ENCODE measurements around the gene CXCL14. TPM values are rescaled to one million over a fixed set of nuclear protein-coding genes. Genes with fewer than 3 reads are reported as not detected.

CXCL14 gene
- total and polyA plus RNA-seq, 2 donors (not counting 1 experiment from before 2014, with no cell fraction given): not detected

DNA sequence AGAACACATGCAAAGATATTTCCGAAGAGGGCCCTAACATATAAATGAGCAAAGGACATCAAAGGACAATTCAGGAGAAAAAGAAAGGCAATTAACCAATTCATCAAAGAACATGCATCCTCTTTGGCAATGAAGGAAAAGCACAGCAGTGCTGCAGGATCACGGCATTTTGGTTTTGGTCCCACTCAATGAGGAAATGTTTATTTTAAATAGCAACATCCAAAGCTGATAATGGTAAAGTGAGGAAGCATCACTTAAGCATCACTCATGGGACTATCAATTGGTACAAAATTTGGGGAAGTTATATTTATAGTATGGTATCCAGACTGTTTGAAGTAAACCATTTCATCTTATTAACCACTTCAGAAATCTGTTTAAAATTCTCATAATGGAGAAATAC, 5.5 kb upstream of the CXCL14 start:
- Histone ChIP-seq H2AFZ (ENCODE audit: insufficient read depth, low read depth, low read length, poor library complexity, severe bottlenecking) (no peak overlapping the region), H3K9ac (ENCODE audit: low read length) (no peak overlapping the region), H3K4me2 (replicated peaks; ENCODE audit: low read depth, low read length, poor library complexity, severe bottlenecking) (no peak overlapping the region), H3K36me3 (replicated peaks in 1 of 2; ENCODE audit: control extremely low read depth in 1 of 2, control insufficient read depth in 1 of 2, extremely low read depth in 1 of 2, insufficient read depth in 2 of 2, low read length in 1 of 2) (no peaks in the 10 kb centered on the region), H3K79me2 (ENCODE audit: control insufficient read depth, insufficient read depth, low read length) (no peaks in the 10 kb centered on the region), H3K4me3 (ENCODE audit: control extremely low read depth in 1 of 5, extremely low read depth in 1 of 5, insufficient read depth in 1 of 5, low read depth in 2 of 5, low read length in 4 of 5) (no peak overlapping the region), H4K20me1 (ENCODE audit: control insufficient read depth, insufficient read depth, low read length, poor library complexity, severe bottlenecking) (no peaks in the 10 kb centered on the region), H3K27me3 (replicated peaks in 1 of 4; ENCODE audit: control extremely low read depth in 1 of 4, control insufficient read depth in 3 of 4, insufficient read depth in 4 of 4, low read length in 3 of 4) (peaks cover 0 to 10% (median 7%) of the 10 kb centered on the region in 4 experiments), H3K27ac (ENCODE audit: low read length in 2 of 2) (no peak overlapping the region), H3K9me3 (ENCODE audit: control extremely low read depth in 1 of 3, control insufficient read depth in 2 of 3, insufficient read depth in 1 of 3, low read length in 2 of 3) (peaks cover 0 to 3% (median 0%) of the 10 kb centered on the region in 3 donors), H3K4me1 (ENCODE audit: control insufficient read depth in 2 of 2, insufficient read depth in 2 of 2, low read length in 2 of 2) (no peaks in the 10 kb centered on the region)
- H3K4me3 Mint-ChIP-seq: no peak overlapping the region
- no peaks in the 10 kb centered on the region for H3K9me3 Mint-ChIP-seq (ENCODE audit: insufficient read depth)
- ChIA-PET POLR2A (no interaction called here), CTCF (no interaction called here)
- no peak for TF ChIP-seq EZH2 (IDR thresholded peaks at IDR 0.05; ENCODE audit: borderline replicate concordance, insufficient read depth, low read depth, low read length, poor library complexity, severe bottlenecking)
- TF ChIP-seq, protein P1, sequence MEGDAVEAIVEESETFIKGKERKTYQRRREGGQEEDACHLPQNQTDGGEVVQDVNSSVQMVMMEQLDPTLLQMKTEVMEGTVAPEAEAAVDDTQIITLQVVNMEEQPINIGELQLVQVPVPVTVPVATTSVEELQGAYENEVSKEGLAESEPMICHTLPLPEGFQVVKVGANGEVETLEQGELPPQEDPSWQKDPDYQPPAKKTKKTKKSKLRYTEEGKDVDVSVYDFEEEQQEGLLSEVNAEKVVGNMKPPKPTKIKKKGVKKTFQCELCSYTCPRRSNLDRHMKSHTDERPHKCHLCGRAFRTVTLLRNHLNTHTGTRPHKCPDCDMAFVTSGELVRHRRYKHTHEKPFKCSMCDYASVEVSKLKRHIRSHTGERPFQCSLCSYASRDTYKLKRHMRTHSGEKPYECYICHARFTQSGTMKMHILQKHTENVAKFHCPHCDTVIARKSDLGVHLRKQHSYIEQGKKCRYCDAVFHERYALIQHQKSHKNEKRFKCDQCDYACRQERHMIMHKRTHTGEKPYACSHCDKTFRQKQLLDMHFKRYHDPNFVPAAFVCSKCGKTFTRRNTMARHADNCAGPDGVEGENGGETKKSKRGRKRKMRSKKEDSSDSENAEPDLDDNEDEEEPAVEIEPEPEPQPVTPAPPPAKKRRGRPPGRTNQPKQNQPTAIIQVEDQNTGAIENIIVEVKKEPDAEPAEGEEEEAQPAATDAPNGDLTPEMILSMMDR (IDR thresholded peaks at IDR 0.05): no peak
- intact Hi-C loops (cut with micrococcal nuclease): no loop called here
- no peak for ATAC-seq (ENCODE audit: low read depth)
- peaks cover 42% of the 10 kb centered on the region for H3K27me3 Mint-ChIP-seq
- WGBS (ENCODE audit: insufficient coverage): no CpG with 5 or more reads among the region's 2 CpGs
- no peaks in the 10 kb centered on the region for H3K4me1 Mint-ChIP-seq
- H3K27ac Mint-ChIP-seq: no peak overlapping the region
- DNase-seq: no peak

DNA sequence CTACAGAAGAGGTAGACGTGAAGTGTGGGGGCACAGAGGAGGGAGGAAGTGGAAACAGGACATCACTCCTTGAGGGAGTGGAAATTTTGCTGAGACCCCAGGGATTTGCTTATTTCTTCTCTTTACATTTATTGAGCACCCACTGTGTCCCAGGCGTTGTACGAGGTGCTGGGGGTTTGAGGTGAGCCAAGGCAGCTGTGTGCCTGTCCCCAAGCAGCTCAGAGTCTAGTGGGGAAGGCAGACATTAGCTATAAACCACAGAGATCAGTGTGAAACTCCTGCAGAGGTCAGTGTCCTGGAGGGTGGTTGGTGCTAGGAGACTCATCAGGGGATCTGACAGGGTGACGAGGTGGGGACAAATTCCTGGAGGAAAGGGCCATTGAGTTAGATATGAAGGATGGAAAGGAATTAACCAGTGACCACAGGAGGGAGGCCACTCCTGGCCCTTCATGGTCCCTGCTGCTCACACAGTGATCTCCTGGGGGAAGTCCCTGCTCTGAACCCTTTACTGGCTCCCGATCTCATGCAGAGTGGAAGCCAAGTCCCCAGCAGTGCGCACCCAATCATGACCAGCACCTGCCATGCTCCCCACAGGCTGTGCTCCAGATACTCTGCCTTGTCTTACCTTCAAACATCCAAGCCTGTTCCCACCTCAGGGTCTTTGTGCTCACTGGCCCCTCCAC, 3.4 kb upstream of the CXCL14 start:
- WGBS (ENCODE audit: insufficient coverage): 66% methylated on average over 6 of the region's 6 CpGs
- Histone ChIP-seq H2AFZ (ENCODE audit: insufficient read depth, low read depth, low read length, poor library complexity, severe bottlenecking) (no peak overlapping the region), H3K9ac (ENCODE audit: low read length) (no peak overlapping the region), H3K36me3 (replicated peaks in 1 of 2; ENCODE audit: control extremely low read depth in 1 of 2, control insufficient read depth in 1 of 2, extremely low read depth in 1 of 2, insufficient read depth in 2 of 2, low read length in 1 of 2) (no peaks in the 10 kb centered on the region), H3K27me3 (replicated peaks in 1 of 4; ENCODE audit: control extremely low read depth in 1 of 4, control insufficient read depth in 3 of 4, insufficient read depth in 4 of 4, low read length in 3 of 4) (peaks cover 0 to 24% (median 7%) of the 10 kb centered on the region in 4 experiments), H3K27ac (ENCODE audit: low read length in 2 of 2) (no peak overlapping the region), H3K4me2 (replicated peaks; ENCODE audit: low read depth, low read length, poor library complexity, severe bottlenecking) (no peak overlapping the region), H3K79me2 (ENCODE audit: control insufficient read depth, insufficient read depth, low read length) (no peaks in the 10 kb centered on the region), H3K4me3 (ENCODE audit: control extremely low read depth in 1 of 5, extremely low read depth in 1 of 5, insufficient read depth in 1 of 5, low read depth in 2 of 5, low read length in 4 of 5) (no peak overlapping the region), H3K4me1 (ENCODE audit: control insufficient read depth in 2 of 2, insufficient read depth in 2 of 2, low read length in 2 of 2) (no peaks in the 10 kb centered on the region), H3K9me3 (ENCODE audit: control extremely low read depth in 1 of 3, control insufficient read depth in 2 of 3, insufficient read depth in 1 of 3, low read length in 2 of 3) (peaks cover 0 to 3% (median 0%) of the 10 kb centered on the region in 3 donors), H4K20me1 (ENCODE audit: control insufficient read depth, insufficient read depth, low read length, poor library complexity, severe bottlenecking) (no peaks in the 10 kb centered on the region)
- CTCF ChIA-PET: no interaction called here
- TF ChIP-seq EZH2 (IDR thresholded peaks at IDR 0.05; ENCODE audit: borderline replicate concordance, insufficient read depth, low read depth, low read length, poor library complexity, severe bottlenecking): no peak
- no peak for DNase-seq
- H3K9me3 Mint-ChIP-seq (ENCODE audit: insufficient read depth): no peaks in the 10 kb centered on the region
- H3K27ac Mint-ChIP-seq: no peak overlapping the region
- intact Hi-C loops (cut with micrococcal nuclease): no loop called here
- no peaks in the 10 kb centered on the region for H3K4me1 Mint-ChIP-seq
- H3K27me3 Mint-ChIP-seq: peaks cover 49% of the 10 kb centered on the region
- no peak overlapping the region for H3K4me3 Mint-ChIP-seq
- ATAC-seq (ENCODE audit: low read depth): no peak
- POLR2A ChIA-PET: no interaction called here

All from B cell (primary cell).